ENCODE data around the gene TMEM86A. TPM values are rescaled to one million over a fixed set of nuclear protein-coding genes. Genes with fewer than 3 reads are reported as not detected.

TMEM86A gene
- total RNA-seq, 1 donor from 2014 or later: 4.0 TPM

DNA sequence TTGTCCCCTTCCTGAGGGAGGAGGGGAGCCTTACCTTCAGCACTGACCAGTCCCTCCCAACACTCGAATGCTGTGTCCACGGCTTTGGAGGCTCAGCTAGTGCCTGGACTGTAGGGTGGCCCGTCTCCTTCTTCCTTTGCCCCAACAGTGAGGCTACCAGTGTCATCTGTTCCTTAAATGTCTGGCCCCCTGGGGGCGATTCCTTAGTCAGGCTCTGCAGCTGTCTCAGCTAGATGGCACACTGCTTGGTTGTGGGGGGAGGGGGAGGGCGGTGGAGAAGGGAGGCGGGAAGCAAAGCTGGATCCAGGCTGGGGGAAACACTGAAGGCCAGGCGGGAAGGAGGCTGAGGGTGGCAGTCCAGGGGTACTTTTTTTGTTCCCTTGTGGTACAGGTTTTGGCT is 27.5 kb downstream of the TMEM86A start, which contains the start of gene IGSF22:
IGSF22 (minus strand) TSS at position 149 of the 400 bp plus-strand sequence. CDS start 1,952 bp downstream, outside the sequence.
- no peak for DNase-seq

DNA sequence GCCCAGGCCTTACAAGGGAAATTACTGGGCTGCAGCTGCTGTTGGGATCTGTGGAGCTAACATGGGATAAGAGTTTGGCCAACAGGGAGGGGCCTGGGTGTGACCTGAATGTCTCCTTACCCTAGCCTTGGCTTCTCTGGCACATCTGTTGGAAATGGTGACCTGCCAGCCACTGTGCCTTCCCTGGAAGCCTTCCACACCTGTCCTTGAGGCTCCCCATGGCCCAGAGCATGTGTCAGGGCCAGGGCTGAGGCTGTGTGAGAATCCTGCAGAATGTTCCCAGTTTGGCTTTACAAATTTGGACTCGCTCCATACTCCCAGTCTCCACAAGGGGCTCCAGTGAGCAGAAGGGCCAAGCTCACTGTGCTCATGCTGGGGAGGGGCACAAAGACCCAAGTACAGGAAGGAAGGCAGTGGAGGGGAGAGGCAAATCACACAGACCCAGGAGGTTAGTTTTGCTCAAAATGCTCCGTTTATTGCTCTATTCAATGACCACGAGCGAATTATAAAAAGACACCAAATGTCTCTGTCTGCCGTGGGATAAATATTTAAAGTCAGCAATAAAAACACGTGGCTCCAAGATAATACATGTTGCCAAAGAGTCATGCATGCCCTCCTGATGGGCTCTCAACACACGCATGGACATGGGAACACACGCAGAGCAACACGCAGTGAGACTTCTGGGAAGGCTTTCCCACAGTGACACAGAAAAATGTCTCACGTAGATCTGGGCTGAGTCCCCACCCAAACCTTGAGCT is 29.1 kb downstream of the TMEM86A start:
- DNase-seq: peak; percentile 8

DNA sequence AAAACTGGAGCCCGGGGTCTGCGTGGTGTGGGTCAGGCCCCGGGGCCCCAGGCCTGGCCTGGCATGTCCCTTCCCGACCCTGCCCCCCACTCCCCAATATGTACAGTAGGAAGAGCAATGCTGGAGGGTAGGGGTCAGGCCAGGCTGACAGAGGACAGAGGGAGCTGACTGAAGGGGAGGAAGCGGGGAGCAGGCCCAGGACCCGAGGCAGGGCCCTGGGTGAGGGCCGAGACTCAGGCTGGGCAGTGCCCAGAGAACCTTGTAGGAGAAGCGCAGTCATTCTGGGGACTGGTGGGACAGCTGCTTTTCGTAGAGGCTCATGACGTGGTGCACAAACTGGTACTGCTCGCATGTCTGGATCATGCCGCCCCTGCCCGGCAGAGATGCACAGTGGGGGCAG is 30.1 kb downstream of the TMEM86A start:
- DNase-seq: no peak

DNA sequence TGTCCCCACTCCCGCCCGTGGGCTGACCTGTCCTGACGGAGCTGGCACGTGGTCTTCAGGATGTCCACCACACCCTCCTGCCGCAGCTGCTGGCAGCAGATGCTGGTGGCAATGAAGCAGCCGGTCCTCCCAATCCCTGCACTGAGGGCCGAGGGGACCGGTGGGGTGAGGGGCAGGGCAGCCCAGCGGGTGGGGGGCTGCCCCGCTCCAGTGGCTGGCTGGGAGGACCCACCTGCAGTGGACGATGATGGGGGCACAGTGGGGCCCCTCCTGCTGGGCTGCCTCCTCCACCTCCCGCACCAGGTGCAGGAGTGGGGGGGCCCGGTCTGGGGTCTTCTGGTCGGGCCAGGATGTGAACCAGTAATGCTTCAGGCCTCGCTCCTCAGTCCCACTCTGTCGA is 30.8 kb downstream of the TMEM86A start:
- DNase-seq: no peak

DNA sequence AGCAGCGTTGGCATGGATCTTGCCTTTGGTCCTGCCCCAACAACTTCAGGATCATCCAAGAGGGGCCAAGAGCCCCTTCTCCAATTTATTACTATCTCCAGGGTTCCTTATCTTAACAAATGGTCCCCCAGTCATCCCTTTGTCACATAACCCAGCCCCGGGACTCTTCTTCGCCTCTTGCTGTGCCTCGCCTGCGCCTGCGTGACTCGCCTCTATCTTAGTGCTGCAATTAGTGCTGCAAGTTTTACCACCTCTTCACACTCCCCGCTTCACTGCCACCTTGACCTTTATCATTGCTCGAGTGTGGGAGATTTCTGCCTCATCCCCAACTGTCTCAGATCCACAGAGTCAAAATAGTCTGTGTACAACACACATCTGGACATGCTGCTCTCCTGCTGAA is 31.4 kb downstream of the TMEM86A start:
- DNase-seq: no peak

DNA sequence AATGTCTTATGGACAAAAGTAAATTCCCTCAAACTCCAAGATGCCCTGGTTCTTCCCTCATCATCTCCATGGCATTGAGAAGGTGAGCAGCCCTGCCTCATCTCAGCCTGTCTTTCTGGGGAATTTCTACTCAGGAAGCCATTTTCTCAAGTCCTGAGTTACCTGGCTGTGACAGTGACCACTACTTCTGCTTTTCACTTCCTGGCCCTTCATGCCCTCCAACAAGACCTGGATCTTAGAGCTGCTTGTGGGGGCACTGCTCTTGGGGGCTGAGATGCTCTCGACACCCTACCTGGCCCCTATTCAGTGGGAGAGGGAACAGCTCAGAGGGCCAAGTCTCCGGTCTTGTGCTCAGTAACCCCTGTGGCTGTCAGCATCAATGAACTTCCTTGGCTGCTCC is 32.9 kb downstream of the TMEM86A start:
- DNase-seq: no peak

DNA sequence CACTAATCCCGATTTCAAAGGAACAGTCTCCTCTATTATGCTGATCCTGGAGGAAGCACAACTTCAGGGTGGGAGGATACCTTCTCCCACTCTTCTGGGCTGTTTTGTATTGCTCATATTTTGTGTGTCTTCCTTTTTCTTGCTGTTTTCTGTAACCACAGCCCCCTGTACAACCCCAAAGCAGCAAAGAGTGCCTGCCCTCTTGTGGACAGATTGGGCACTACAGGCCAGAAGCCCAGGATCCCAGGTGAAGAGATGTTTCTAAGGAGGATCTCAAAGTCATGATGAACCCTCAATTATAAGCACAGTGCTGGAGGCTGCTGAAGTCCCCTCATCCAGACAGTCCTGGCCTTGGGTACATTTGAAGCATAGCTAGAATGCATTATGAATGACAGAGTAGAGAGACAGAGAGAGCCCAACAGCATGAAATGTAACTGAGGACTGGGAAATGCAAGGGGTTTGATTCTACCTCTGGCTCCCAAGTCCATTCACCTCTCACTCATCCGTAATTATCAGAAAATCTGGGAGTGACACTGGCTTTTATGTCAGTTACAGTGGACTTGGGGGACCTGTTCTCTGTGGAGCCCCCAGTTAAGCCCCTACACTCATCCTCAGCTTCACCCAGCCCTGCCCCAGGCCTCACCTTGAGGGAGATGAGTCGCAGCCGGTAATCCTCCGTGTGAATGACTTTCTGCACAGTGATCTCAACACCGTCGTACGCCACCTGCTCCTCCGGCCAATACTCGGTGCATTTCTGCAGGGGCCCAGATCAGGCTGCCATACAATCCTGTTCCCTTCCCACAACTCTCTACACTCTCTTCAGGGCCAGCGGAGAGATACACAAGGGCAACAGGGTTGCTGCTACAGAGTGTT is 33.6 kb downstream of the TMEM86A start:
- DNase-seq: peak; percentile 34

DNA sequence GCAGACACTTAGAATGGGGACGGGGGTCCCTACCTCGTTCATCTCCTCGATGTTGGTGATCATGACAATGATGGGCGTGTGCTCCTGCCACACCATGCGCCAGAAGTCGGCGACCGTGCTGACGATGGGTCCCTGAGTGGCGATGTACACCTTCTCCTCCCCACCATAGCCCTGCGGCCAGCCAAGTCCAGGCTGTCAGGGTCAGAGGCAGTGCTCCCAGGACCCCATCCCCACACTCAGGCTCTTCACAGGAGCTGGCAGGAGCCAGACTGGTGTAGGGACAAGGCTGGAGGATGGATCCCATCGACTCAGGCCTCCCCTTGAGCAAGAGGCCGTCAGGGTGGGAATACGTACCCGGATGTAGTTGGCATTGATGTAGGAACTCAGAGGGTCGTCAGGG is 34.6 kb downstream of the TMEM86A start:
- no peak for DNase-seq

DNA sequence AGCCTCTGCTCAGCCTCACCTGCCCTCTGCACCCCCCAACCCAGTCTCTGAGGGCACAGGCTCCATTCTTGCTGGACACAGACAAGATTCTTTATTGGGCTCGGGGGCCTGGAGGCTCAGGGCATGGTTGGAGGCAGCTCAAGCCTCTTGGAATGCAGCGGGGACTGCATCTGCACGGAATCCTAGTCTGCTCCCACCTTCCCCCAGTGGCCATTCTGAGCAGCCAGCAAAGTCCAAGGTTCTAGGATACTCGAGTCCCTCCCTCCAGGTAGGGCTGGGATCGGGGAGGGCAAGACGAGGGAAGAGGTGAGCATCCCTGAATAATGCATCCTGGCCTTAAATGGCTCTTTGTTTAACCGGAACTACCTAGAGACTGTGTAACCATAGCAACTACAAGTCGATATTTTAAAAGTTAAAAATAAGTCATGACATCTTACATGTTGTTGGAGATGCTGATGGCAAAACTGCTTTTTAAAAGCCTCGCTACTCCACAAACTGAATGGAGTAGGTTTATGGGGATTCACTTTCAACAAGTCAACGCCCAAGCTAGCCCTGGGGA is 38.1 kb downstream of the TMEM86A start:
- no peak for DNase-seq

DNA sequence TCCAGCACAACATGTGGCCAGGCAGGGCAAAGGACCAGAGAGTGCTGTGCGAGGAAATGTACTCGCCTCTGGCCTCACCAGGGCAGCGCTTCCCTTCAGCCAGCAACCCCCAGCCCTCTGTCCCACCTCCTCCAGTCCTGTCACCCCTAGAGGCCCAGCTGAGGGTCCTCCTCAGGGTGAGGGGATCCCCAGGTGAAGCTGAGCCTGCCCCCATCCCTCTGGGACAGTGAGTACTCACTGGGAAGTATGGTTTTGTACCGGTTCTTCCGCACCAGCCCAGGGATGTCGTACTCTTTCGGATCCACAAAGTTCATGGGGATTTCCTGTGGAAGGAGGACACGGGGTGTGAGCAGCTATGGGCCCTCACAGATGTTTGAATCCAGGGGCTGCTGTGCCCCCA is 39.1 kb downstream of the TMEM86A start:
- no peak for DNase-seq

DNA sequence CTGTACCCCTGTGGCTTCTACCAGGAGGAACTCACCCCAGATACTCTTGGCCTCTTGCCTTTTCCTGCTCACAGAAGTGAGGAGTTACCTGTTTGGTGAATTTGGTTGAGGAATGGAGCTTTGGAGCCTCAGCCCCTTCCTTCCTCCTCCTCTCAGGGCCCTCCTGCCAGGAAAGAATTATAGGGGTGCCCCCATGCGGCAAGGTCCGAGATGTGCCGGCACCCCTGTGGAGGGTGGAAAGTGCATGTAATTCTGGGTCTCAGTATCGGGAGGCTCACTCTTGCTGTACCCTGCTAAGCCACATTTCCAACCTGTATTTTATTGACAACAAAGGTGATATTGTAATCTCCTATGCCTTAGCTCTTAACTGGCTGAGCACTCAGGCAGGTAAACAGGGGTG is 41.1 kb downstream of the TMEM86A start:
- no peak for DNase-seq

DNA sequence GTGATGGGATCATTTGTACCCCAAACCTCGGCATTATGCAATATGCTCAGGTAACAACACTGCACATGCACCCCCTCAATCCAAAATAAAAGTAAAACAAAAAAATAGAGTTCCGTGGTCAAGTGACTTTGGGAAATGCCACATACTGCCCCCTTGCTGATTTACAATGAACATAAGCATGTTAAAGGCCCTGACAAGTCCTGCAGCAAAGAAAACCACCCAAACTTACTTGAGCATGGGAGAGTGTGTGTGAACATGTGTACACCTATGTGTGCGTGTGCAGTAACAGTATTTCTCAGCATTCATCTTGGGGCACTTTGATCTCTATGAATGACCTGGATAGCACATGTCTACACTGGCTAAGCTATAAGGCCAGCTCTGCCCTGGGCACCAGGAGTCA is 43.2 kb downstream of the TMEM86A start:
- DNase-seq: no peak

DNA sequence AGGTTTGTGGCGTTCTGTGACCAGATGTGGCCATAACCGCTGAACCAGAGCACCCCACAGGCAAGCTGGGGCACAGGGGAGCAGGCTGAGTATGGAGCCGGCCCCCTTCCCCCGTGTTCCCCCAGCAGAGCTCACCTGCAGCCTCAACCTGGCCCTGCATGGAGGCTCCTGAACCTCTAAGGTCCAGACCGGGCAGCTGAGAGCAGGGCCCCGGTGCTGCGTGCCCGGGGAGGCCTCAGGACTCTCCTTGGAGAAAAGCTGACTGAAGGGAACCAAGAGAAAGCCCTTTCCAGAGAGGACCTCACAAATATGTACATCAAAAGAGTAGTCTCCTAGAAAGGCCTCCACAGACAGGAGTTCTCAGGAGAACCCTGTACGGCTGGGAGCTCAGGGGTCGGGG is 44.8 kb downstream of the TMEM86A start:
- DNase-seq: no peak

DNA sequence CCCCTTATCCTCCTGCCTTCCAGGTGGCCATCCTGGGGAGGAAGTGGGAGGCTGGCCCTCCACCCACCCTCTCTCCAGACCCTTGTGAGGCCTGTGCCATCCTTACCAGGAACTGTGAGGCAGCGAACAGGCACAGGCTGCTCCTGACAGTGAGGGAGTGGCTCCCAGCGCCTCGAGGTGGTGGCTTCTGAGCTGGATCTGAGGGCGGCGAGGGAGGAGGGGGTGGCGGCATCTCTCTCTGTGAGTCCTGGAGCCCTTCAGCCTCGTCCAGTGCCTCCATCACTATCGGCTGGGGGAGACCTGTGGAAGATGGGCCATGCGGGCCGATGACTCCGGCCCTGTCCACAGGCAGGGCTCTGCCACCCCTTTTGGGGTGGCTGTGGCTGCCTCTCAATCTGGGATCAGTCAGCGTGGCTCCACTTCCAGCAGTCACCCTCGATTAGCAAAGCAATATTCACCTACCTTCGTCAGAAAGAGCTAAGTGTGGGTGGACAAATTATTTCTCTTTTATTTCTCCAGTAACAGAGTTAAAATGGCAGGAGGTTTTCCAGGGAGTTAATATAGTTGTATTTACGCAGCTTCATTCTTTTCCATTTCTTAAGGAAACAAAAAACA is 45.4 kb downstream of the TMEM86A start:
- DNase-seq: no peak

DNA sequence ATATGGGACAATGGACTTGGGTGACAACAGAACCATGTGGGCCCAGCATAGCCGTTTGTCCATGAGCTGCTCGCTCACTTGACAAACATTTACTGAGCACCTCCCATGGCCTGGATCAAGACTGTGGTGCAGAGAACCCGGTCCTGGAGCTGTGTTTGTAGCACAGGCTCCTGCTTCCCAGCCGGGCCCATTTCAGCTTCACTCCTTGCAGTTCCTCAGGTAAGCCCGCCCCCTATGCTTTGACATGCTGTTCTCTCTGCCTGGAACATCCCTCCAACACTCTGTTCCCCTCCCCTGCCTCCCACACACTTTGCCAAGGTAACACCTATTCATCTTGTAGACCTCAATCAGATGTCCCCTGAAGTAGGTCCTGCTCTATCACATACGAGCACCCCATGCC is 46.7 kb downstream of the TMEM86A start:
- no peak for DNase-seq

DNA sequence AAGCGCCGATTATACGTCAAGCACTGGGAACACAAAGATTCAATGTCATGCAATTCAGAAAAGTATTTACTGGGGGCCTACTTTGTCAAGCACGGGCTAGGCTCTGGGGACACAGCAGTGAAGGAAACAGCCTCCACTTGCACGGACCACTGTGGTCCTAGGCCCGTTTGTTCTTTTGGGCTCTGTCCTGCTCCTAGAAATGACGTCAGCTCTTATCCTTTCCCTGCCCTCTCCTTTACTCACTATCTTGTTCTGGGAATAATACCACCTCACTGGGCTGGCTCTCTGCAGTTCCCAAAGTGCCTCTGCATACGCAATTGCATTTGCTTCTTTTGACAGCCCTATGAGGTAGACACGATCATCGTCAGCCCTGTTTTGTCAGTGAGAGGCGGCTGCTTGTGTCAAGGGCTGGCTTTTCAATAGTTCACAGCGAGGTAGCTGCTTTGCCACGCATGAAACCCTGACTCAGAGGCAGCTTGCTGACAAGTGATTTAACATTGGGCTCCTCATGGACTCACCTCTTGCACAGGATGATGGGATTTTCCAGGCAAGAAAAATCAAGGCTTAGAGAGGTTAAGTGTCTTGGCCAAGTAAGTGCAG is 50.3 kb downstream of the TMEM86A start:
- no peak for DNase-seq

DNA sequence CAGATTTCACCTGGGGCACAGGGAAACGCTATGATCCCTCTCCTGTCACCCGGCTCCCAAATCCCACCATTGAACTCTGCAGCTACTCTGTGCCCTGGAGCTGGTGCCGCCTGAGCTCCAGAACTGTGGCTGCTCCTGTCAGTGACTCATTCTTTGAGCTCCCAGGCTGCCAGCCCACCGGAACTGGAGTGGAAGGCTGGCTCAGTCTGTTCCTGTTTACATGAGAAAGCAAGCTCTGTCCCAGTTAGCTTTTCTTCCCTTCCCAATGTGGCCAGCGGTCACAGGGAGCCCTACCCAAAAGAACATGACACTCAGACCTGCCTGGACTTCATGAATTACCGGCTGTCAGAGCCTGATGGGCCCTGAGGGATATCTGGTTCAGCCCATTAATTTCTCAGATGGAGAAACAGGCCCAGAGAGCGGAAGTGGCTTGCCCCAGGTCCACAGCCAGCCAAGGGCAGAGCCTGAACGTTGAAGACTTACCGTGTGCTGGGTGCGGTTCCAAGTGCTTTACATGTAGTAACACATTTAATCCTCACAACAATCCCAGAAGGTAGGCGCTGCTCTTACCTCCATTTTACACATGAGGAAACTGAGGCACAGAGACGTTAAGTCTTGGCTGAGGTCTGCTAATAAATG is 51.2 kb downstream of the TMEM86A start:
- no peak for DNase-seq

DNA sequence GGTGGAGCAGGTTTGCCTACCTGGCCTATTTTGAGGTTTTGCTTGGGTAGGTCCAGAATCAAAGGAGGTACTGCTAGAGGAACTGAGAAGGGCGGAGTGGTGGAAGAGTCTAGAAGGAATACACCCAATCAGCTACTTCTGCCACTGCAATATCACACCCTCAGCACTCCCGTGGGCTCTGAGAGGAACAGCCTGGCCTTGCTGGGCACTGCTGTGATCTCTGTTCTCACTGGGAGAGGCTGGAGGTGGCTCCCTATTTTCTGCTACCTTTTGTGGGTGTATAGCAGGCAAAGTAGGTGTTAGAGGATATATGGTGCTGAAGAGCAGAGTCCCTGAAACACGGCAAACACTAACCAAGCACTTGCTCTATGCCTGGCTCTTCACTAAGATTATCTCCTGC is 52.4 kb downstream of the TMEM86A start:
- DNase-seq: no peak

DNA sequence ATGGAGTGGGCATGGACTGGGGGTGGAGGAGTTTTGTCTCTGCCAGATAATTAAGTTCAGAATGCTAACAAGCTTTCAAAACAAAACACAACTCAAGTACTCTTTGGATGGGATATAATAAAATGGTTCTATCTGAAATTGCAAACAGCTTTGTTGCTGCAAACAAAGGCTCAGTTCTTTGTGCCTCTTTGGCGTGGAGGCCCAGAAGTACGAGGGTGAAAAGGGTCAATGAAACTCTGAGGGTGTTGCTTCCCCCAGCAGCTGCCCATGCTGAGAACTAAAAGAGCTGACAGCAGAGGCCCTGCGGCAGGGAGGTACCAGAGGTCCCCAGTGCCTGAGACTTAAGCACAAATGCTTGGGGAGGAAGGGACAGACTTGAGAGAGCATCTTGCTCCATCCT is 53.9 kb downstream of the TMEM86A start:
- no peak for DNase-seq

DNA sequence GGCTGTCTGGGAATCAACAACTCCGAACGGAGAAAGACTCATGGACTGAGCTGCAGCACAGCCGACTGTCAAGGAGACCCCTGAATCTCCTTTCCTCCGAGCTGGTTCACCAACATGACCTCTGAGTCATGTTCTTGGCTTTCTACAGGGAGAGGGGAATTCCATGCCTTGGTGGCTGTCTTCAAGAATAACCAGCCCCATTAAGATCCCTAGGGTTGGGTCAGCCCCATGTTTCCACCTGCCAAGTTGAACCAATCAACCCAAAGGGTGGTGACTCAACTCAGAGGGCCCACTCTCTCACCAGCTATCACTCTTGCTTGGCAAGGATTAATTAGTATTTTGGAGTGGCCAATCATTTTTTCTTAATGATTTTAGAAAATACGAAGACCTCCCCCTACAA is 55.7 kb downstream of the TMEM86A start:
- no peak for DNase-seq
